Mucosa of stomach (tissue), 1 donor: ENCODE measurements around the gene ANKRD52.
"Not testable (repeated sequence)": the region's sequence is repeated elsewhere in the genome, so short reads cannot be mapped to it uniquely, and the experiment has no call there.

Experiments
- H3K27me3 ChIP-seq: one replicate; pipeline ENCODE4 v1.7.0; 2013; ENCODE audit warnings: mild to moderate bottlenecking, low read length; ENCODE audit not compliant: control insufficient read depth, insufficient read depth
- H3K36me3 ChIP-seq: one replicate; pipeline ENCODE4 v1.7.0; 2013; ENCODE audit warnings: low read length; ENCODE audit not compliant: control insufficient read depth, insufficient read depth
- H3K4me1 ChIP-seq: one replicate; pipeline ENCODE4 v1.7.0; 2013; ENCODE audit warnings: mild to moderate bottlenecking, low read length; ENCODE audit not compliant: control insufficient read depth, insufficient read depth
- H3K4me3 ChIP-seq: one replicate; pipeline ENCODE4 v1.7.0; 2013; ENCODE audit warnings: low read length
- H3K9ac ChIP-seq: one replicate; pipeline ENCODE4 v1.7.0; 2013; ENCODE audit warnings: mild to moderate bottlenecking, low read length, moderate library complexity
- H3K9me3 ChIP-seq: one replicate; pipeline ENCODE4 v1.7.0; 2013; ENCODE audit warnings: mild to moderate bottlenecking, low read length, moderate library complexity; ENCODE audit not compliant: control insufficient read depth
- donor health status: Pancreatic carcinoma.

The ANKRD52 gene

GRCh38 chr12:56293795-56294194 is 35.6 kb upstream of the ANKRD52 start:
- Histone ChIP-seq H3K27me3 (no peaks in the 10 kb centered on the region), H3K9me3 (no peaks in the 10 kb centered on the region), H3K9ac (no peak overlapping the region), H3K4me1 (peaks cover 5% of the 10 kb centered on the region), H3K4me3 (no peak overlapping the region), H3K36me3 (no peaks in the 10 kb centered on the region)

GRCh38 chr12:56288705-56289387 is 30.7 kb upstream of the ANKRD52 start:
- H3K27me3 ChIP-seq: no peaks in the 10 kb centered on the region
- H3K4me1 ChIP-seq: no peaks in the 10 kb centered on the region
- no peak overlapping the region for H3K4me3 ChIP-seq
- no peaks in the 10 kb centered on the region for H3K36me3 ChIP-seq
- H3K9me3 ChIP-seq: no peaks in the 10 kb centered on the region
- no peak overlapping the region for H3K9ac ChIP-seq

GRCh38 chr12:56286044-56286830 is 28.1 kb upstream of the ANKRD52 start:
- no peaks in the 10 kb centered on the region for H3K27me3 ChIP-seq
- no peak overlapping the region for H3K9ac ChIP-seq
- no peaks in the 10 kb centered on the region for H3K36me3 ChIP-seq
- H3K9me3 ChIP-seq: no peaks in the 10 kb centered on the region
- no peaks in the 10 kb centered on the region for H3K4me1 ChIP-seq
- no peak overlapping the region for H3K4me3 ChIP-seq

GRCh38 chr12:56284263-56284662 is 26.1 kb upstream of the ANKRD52 start:
- H3K36me3 ChIP-seq, H3K4me3 ChIP-seq, H3K9ac ChIP-seq, H3K9me3 ChIP-seq, H3K27me3 ChIP-seq, H3K4me1 ChIP-seq: not testable (repeated sequence)

GRCh38 chr12:56282579-56282978 is 24.4 kb upstream of the ANKRD52 start:
- no peak overlapping the region for H3K9ac ChIP-seq
- no peaks in the 10 kb centered on the region for H3K27me3 ChIP-seq
- no peaks in the 10 kb centered on the region for H3K4me1 ChIP-seq
- no peaks in the 10 kb centered on the region for H3K36me3 ChIP-seq
- H3K4me3 ChIP-seq: no peak overlapping the region
- H3K9me3 ChIP-seq: no peaks in the 10 kb centered on the region

- Histone ChIP-seq H3K9me3 (no peaks in the 10 kb centered on the region), H3K4me3 (no peak overlapping the region), H3K36me3 (no peaks in the 10 kb centered on the region)
Observed at GRCh38 chr12:56282030-56282429, 23.8 kb upstream of the ANKRD52 start.

GRCh38 chr12:56280849-56281248 is 22.7 kb upstream of the ANKRD52 start:
- no peaks in the 10 kb centered on the region for H3K36me3 ChIP-seq
- no peak overlapping the region for H3K9ac ChIP-seq
- no peak overlapping the region for H3K4me3 ChIP-seq
- no peaks in the 10 kb centered on the region for H3K27me3 ChIP-seq
- H3K4me1 ChIP-seq: no peaks in the 10 kb centered on the region
- no peaks in the 10 kb centered on the region for H3K9me3 ChIP-seq

More at GRCh38 chr12:56282030-56282429, 23.8 kb upstream of the ANKRD52 start:
- no peaks in the 10 kb centered on the region for H3K4me1 ChIP-seq
- no peak overlapping the region for H3K9ac ChIP-seq
- no peaks in the 10 kb centered on the region for H3K27me3 ChIP-seq

GRCh38 chr12:56278905-56279304 is 20.7 kb upstream of the ANKRD52 start:
- Histone ChIP-seq H3K9ac (no peak overlapping the region), H3K9me3 (no peaks in the 10 kb centered on the region), H3K4me3 (no peak overlapping the region), H3K36me3 (no peaks in the 10 kb centered on the region), H3K27me3 (no peaks in the 10 kb centered on the region), H3K4me1 (no peaks in the 10 kb centered on the region)

GRCh38 chr12:56274299-56274698 is 16.1 kb upstream of the ANKRD52 start:
- H3K4me1 ChIP-seq: no peaks in the 10 kb centered on the region
- H3K9me3 ChIP-seq: no peaks in the 10 kb centered on the region
- peaks cover 6% of the 10 kb centered on the region for H3K36me3 ChIP-seq
- H3K4me3 ChIP-seq: no peak overlapping the region
- H3K9ac ChIP-seq: no peak overlapping the region
- no peaks in the 10 kb centered on the region for H3K27me3 ChIP-seq

- not testable (repeated sequence) for H3K9ac ChIP-seq, H3K4me1 ChIP-seq, H3K4me3 ChIP-seq, H3K9me3 ChIP-seq, H3K27me3 ChIP-seq, H3K36me3 ChIP-seq
Observed at GRCh38 chr12:56272468-56272867, 14.3 kb upstream of the ANKRD52 start.

GRCh38 chr12:56271031-56271430 is 12.8 kb upstream of the ANKRD52 start:
- peaks cover 6% of the 10 kb centered on the region for H3K36me3 ChIP-seq

GRCh38 chr12:56267443-56268071 is 9.4 kb upstream of the ANKRD52 start:
- Histone ChIP-seq H3K9ac (peak overlapping the region; percentile 82), H3K4me1 (peaks cover 5% of the 10 kb centered on the region), H3K9me3 (no peaks in the 10 kb centered on the region), H3K27me3 (no peaks in the 10 kb centered on the region), H3K4me3 (peak overlapping the region; percentile 75), H3K36me3 (no peaks in the 10 kb centered on the region)

More at GRCh38 chr12:56271031-56271430, 12.8 kb upstream of the ANKRD52 start:
- H3K9ac ChIP-seq: no peak overlapping the region
- peaks cover 5% of the 10 kb centered on the region for H3K4me1 ChIP-seq
- no peak overlapping the region for H3K4me3 ChIP-seq
- no peaks in the 10 kb centered on the region for H3K27me3 ChIP-seq
- H3K9me3 ChIP-seq: no peaks in the 10 kb centered on the region
